Activated T-helper 1 cell treated with anti-CD3 and anti-CD28 coated beads, Interleukin-2, amount 50 U/mL, for 16 hours (primary cell): ENCODE measurements around the gene CHD9NB.
"Not testable (repeated sequence)": the region's sequence is repeated elsewhere in the genome, so short reads cannot be mapped to it uniquely, and the experiment has no call there.

Experiments
- DNase-seq, 2 donors: peaks; one replicate each; pipeline ENCODE4 v3.0.0-alpha.2; 2020; ENCODE audit warnings: low read depth in 1 of 2, low spot score in 1 of 2

The CHD9NB gene

DNA sequence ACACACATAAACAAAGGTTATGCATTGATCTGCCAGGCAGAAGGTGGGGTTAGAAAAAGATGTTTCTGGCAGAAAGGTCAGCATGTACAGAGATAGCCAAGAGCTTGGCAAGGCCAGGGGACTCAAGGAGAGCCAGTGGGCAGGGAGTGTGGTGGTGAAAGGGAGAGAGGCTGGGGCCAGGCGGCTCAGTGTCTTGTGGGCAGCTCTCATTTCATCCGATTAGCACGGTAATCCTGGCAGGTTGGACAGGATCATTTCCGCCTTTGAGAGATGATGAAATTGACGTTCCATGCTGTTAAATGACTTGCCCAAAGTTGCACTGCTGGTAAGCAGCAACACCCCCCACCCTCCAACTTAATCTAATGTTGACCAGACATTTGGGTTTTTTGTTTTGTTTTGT, 5.7 kb upstream of the CHD9NB start:
- DNase-seq: no peak

DNA sequence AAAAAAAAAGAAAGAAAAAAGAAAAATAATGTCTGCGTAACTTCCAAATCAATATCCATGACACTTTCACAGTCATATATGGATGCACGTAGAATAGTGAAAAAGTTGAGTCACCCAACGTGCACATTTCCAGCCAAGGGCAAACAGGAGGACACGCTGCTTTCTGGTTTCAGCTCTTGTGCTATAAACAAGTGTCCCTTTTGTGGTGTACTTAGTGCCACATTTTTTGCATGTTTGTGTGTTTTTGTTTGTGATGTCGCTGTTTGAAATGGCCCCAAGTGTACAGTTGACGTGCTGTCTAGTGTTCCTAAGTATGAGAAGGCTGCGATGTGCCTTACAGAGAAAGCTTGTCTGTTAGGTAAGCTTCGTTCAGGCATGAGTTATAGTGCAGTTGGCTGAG, 5.0 kb upstream of the CHD9NB start:
- no peak for DNase-seq

DNA sequence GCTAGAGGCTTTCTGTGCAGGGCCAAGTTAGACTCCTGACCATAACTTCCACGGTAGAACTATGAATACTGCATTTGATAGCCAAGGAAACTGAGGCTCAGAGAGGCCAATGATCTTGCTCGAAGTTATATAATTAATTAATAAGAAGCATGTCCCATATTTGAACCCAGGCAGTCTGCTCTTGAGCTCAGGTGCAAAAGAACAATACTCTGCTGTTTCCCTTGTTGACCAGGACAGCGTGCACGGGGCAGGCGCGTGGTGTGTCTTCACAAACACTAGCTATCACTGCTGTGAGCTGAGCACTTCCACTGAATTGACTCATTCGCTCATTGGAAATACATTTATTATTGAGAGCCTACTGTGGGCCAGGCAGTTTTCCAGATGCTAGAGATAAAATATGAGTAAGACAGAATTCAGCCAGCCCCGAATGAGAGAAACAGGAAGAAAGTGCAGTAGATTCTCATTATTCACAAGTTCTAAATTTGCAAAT, 3.7 kb upstream of the CHD9NB start:
- no peak for DNase-seq

DNA sequence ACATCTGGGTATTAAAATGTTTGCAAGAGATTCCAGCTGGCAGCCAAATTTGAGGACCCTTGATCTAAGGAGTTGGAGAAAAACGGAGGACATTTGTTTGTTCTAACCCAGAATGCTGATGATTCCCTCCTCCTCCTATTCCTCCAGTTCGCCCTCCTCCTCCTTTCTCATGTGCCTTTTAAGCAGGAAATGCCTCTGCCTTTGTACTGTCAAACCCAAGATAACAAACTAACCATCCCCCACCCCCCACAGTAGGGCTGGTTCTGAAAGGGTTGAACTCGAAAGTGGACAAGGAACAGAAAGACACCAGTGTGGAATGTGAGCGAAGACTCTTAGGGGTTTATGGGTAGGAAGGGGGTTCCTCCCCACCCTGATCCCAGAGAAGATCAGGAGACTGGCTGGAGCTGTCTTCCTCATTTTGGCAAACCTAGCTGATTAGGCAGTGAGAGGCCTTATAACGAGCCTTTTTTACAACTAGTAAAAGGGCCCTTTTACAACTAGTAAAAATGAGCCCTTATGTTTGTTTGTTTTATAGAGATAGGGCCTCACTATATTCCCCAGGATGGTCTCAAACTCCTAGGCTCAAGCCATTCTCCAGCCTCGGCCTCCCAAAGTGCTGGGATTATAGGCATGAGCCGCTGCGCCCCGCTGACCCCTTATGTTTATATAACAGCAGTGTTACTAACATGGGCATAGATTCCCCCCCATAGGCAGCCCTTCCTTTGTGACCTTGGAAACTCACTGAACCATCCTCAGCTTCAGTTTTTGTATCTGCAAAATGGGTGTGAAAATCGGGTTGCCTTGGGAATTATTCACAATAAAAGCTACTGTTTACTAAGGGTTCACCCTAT, 3.1 kb upstream of the CHD9NB start:
- DNase-seq: no peak

DNA sequence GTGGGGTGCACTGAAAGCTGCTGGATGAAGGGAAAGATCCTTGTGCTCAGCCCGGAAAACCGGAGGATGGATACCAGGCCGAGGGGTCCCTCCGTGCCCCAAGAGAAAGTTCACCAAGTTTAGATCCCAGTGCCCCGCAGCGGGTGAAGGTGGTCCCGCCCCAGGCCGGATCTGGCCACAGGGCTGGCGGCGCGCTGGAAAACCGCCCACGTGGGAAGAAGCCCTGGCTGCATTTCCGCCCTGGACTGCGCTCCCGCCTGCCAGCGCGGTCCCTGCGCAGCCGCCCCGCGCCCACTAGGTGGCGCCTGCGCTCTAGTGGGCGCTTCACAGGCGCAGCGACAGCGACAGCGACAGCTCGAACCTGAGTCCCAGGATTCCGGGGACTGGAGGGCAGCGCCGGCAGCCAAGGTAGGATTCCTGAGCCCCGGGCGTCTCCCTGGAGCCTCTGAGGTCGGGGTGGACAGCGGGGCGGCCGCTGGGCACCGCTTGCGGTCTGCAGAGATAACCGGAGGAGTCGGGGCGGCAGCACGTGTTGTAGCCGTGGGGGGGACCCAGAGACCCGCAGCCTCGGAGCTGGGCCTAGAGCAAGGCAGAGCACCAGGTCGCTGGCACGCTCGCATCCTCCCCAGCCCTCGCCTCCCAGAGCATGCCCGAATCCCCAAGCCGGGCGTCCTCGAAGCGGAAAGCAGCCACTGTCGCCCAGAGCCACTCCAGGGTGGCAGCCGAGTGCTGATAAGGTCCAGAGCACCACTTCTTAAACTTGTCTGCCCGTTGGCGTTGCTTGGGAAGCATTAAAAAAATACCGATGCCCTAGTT, 2.2 kb upstream of the CHD9NB start, which contains the start of gene CHD9:
CHD9 (plus strand) TSS at position 322 of the 816 bp plus-strand sequence. CDS start 101,099 bp downstream, outside the sequence.
- DNase-seq: peak; percentile 39 to 59

DNA sequence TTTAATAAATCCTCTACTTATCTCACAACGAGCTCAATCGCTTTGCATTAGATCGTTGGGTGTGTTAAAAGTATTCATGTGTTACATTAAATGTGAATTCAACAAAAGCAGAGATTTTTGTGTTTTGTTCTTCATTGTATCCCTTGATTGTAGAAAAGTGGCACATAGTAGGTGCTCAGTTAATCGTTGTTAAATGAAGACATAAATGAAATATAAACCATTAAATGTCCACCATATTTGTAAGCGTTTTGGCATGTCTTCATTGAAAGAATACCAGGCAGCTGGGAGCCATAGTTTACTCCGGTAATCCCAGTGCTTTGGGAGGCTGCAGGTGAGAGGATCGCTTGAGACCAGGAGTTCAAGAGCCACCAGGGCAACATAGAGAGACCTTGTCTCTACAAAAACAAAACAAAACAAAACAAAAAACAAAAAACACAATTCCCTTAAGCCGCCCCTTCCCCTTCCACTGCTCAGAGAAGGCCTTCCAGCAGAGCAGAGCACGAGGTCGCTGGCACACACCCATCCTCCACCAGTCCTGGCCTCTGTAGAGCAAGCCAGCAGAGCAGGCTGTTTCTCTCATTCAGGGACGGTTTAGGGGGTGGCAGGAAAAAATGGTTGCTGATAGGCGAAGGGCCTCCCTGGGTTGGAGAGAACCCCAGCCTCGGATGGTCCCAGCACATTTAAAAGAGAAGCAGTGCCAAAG, 1.4 kb upstream of the CHD9NB start:
- DNase-seq: no peak

DNA sequence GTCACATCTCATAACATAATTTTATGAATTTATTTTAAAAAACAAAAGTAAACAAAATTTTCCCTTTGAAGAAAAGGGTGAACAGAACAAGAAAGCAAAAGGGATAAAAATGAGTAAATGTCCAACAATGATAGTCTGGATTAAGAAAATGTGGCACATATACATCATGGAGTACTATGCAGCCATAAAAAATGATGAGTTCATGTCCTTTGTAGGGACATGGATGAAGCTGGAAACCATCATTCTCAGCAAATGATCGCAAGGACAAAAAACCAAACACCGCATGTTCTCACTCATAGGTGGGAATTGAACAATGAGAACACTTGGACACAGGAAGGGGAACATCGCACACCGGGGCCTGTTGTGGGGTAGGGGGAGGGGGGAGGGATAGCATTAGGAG, 1.4 kb downstream of the CHD9NB start:
- DNase-seq: not testable (repeated sequence)

DNA sequence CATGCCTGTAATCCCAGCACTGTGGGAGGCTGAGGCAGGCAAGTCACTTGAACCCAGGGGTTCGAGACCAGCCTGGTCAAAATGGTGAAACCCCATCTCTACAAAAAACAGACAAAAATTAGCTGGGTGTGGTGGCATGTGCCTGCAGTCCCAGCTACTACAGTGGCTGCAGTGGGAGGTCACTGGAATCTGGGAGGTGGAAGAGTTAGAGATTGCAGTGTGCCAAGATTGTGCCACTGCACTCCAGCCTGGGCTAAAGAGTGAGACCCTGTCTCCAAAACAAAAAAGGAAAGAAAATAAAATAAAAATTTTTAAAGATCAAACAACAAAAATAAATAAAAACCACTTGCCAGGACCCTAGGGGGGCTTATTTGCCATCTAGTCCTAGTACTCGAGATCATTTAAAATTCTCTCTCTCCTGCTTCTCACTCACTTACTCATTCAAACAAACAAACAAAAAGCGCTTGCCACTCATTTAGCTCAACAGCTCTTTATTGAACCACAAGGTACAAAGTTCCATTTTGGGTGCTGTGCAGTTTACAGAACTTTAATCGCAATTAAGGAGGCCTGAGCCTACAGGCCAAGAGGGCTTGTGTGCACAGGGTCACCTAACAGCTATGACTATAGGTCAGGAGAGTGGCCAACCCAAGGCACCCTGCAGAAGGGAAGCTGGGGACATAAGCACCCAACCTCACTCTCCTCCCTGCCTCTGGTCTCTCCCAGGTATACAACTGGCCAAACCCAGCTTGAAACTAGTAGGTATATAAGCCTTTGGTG, 4.4 kb downstream of the CHD9NB start:
- DNase-seq: no peak

DNA sequence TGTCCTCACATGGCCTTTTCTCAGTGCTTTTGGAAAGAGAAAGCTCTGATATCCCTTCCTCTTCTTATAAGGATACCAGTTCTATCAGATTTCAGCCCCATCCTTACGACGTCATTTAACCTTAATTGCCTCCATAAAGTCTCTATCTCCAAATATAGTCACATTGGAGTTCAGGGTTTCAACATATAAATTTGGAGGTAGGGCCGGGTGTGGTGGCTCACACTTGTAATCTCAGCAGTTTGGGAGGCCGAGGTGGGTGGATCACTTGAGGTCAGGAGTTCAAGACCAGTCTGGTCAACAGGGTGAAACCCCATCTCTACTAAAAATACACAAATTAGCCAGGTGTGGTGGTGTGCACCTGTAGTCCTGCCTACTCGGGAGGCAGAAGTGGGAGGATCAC, 5.2 kb downstream of the CHD9NB start:
- DNase-seq: not testable (repeated sequence)

DNA sequence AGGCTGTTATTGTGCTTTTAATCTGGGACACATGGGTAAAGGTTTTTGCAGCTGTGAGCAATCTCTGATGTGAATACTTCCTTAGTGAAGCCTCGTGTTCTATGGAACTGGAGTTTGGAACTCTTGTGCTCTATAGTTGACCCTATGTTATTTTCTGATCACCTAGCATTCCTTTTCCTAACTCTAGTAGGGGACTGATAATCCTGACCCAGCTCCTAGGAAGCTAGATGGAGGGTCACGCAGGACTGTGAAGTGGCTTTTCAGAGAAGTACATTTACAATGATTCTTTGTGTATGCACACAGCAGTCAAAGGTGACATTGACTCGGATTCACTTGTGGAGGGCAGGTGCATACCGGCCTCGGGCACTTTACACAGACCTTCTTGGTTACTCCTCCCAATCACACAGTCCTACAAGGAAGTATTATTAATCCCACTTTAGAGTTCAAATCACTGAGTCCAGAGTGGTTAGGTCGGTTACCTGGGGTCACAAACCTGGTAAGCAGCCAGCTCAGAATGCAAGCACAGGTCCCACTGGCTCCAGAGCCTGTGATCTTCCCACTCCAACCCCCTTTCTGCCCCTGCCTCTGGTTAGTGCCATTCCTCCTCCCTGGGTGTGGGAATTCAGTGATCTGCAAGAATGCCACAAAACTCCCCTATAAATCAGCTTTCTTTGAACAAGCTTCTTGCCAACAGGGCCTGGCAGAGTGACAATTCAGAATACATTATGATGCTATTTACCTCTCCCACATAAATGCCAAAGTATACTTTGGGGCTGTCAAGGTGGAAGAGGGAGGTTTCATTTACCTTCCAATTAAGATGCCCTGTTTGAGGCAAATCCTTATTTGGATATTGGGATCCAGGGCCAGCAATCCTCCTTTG, 7.1 kb downstream of the CHD9NB start:
- DNase-seq: no peak

DNA sequence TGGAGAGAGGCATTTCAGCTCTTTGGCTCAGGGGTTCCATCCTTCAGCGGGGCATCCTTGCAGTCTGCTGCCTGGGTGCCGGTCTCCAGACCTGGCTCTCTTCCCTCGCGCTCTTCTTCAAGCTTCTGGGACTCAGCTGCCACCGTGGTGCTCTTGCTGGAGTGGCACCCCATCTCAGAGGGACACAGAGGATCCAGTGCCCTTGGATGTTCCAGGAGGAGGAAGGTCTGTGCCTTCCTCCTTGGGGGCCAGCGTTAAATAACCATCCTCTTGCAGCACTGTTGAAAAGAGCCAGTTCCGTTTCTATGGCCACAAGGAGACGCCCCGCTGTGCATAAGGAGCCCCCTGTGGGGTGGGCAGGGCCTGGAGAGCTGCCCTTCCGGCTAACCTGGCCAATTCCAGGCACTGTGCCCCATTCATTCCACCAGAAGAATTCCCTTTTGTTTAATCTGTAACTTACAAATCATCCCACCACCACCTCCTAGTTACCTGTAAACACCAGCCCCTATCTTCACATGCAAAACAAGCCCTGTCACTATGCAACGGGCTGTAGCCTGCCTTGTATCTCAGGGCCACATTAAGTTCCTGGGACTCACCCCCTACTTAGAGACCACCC, 8.6 kb downstream of the CHD9NB start:
- no peak for DNase-seq

DNA sequence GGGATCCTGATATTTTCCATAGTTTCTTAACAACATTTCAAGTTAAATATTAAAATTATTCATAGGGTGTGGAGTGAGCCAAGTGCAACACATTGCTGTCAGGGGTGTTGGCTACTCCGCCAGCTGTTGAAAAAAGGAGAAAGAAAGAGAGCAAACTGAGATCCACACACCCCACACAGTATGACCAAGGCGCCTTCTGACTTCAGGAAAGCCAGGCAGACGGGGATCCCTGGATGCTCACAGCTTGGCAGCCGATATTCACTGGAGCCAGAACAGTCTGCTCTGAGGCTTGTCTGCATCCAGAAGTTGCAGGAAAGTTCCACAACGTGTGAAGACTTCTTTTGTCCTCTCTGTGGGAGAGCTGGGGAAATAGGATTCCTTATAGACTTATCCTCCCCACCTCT, 9.3 kb downstream of the CHD9NB start:
- no peak for DNase-seq

DNA sequence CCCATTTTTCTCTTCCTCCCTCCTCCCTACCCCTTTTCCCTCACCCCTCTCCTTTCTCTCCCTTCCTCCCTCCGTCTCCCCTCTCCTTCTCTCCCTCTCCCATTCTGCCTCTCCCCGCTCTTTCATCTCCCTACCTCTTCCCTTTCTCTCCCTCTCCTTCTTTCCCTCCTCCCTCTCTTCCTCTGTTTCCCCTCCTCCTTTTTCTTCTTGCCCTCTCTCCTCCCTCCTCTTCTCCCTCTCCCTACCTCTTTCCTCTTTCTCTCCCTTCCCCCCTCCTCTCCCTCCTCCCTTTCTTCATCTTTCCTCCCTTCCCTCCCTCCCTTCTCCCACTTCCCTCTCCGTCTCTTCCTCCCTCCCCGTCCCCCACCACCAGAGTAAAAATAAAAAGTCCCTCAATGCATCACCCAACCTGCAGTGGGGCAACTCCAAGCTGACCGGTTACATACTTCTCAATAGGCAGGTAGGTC, 10.4 kb downstream of the CHD9NB start:
- DNase-seq: no peak

DNA sequence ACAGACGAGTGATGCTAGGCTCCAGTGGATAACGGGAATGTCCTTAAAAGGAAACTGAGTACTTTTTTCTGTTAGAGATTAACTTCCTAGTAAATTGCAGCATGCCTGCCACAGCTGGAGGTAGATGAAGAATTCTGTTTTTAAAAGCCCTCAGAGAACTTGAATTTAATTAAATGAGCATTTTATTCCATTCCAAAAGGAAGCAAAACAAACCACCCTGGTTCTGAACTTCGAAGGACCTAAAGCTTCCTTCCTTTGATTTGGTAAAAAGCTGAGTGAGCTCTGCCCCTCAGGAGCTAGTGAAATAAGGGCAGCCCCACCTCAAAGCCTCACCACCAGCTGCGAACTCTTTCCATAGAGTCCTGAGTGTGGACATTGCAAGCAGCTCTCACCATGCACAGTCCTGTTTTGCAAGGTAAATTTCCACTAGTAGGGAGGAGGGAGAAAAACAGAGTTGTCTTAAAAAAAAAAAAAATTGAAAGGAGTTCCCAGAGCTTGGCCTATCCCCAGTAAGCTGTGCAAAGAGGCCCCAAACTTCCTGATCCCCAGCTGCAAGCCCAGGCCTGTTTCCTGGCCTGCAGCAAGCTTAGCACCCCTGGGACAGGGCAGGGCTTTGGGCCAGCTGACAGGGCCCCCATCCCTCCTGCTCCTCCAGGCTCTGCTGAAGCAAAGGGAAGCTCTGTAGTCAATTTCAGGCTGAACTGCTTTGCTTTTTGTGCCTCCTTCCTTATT, 11.2 kb downstream of the CHD9NB start:
- DNase-seq: no peak

DNA sequence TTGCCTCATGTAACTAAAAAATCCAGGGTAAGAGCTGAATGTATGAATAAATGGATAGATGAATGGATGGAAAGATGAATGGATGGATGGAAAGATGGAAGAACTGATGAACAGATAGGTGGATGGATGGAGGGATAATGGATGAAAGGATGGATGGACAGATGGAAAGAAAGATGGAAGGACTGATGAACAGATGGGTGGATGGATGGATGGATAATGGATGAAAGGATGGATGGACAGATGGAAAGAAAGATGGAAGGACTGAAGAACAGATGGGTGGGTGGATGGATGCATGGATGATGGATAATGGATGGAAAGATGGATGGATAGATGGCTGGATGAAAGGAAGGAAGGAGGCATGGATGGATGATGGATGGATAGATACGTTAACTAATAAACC, 11.9 kb downstream of the CHD9NB start:
- DNase-seq: no peak

DNA sequence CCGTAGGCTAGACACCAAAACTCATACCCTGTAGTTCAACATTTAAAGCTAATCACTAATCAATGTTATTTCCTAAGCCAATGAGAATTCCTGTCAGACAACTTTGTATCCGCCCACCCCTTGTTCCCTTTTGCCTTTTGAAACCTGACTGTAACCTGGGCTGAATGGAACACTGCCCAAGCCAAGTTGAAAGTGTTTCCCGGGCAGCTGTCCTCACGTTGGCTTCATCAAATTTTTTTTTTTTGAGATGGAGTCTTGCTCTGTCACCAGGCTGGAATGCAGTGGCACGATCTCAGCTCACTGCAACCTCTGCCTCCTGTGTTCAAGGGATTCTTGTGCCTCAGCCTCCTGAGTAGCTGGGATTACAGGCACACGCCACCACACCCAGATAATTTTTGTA, 16.0 kb downstream of the CHD9NB start:
- DNase-seq: not testable (repeated sequence)

DNA sequence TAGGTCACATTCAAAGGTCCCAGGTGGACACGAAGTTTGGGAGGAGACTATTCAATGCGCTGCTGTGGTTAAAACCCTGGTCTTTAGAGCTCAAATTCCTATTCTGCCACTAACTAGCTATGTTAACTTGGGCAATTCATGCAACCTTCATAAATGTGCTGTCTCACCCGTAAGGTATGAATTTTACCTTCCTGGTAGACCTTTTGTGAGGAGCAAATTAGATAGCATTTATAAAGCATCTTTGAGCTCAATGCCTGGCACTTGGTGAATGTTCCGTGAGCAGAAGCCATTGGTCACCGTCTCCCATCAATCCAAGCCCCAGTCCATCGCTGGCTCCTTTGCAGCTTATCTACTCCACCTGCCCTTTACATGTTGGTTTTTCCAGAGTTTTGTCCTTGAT, 16.6 kb downstream of the CHD9NB start:
- no peak for DNase-seq

DNA sequence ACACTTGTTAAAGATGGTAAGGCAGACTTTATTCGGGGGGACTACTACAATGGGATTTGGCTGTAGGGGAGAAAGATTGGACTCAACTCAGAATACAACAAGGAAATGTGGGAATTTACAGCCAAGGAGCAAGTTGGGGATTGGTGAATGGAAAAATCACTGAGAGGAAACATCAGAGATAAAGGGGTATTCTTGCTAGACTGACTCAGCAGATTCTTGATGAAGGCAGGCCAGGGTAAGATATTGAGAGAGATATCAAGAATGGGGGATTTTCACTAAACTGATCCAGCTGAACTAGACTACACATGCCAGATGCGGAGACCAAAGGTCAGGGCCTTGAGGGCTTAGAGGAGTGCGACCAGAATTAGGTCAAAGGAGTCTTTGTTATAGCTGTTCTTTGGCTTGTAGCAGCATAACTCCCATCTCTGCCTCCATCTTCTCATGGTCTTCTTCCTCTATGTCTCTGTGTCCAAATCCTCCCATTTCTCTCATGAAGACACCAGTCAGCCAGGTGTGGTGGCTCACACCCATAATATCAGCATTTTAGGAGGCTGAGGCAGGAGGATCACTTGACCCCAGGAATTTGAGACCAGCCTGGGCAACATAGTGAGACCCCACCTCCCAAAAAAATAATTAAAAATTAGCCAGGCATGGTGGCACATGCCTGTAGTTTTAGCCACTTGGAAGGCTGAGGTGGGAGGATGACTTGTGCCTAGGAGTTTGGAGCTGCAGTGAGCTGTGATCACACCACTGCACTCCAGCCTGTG, 17.3 kb downstream of the CHD9NB start:
- DNase-seq: no peak
